H9 (cell line): ENCODE results near the gene B3GNT2. TPM values are rescaled to one million over a fixed set of nuclear protein-coding genes. Genes with fewer than 3 reads are reported as not detected.

Experiments used
- DNase-seq: peaks from one replicate; pipeline ENCODE4 v3.0.0-alpha.2; 2017
- H2AFZ ChIP-seq: one replicate; pipeline ENCODE4 v1.6.1; 2013; ENCODE audit warnings: mild to moderate bottlenecking, low read length, control low read depth, moderate library complexity
- H2AK5ac ChIP-seq: 2 replicates; pipeline ENCODE4 v1.6.1; 2013; ENCODE audit warnings: low read length, control low read depth, mixed read lengths; ENCODE audit not compliant: insufficient read length
- H2BK120ac ChIP-seq: one replicate; pipeline ENCODE4 v1.6.1; 2013; ENCODE audit warnings: low read depth, mild to moderate bottlenecking, low read length, control low read depth, inconsistent platforms; ENCODE audit not compliant: poor library complexity, severe bottlenecking
- H2BK12ac ChIP-seq: 2 replicates; pipeline ENCODE4 v1.6.1; 2013; ENCODE audit warnings: low read length, control low read depth, mixed read lengths, low read depth; ENCODE audit not compliant: insufficient read length
- H2BK15ac ChIP-seq: 2 replicates; pipeline ENCODE4 v1.6.1; 2013; ENCODE audit warnings: low read depth, low read length, control low read depth
- H2BK20ac ChIP-seq: one replicate; pipeline ENCODE4 v1.6.1; 2013; ENCODE audit warnings: low read depth, mild to moderate bottlenecking, low read length, control low read depth, inconsistent platforms; ENCODE audit not compliant: poor library complexity, severe bottlenecking
- H2BK5ac ChIP-seq: 2 replicates; pipeline ENCODE4 v1.6.1; 2013; ENCODE audit warnings: low read length, control low read depth, mixed read lengths; ENCODE audit not compliant: insufficient read length
- H3K14ac ChIP-seq: 2 replicates; pipeline ENCODE4 v1.6.1; 2013; ENCODE audit warnings: low read length, control low read depth; ENCODE audit not compliant: insufficient read depth
- H3K18ac ChIP-seq: 2 replicates; pipeline ENCODE4 v1.6.1; 2013; ENCODE audit warnings: low read depth, mild to moderate bottlenecking, mixed read lengths, low read length, control low read depth; ENCODE audit not compliant: insufficient read length
- H3K23ac ChIP-seq: 2 replicates; pipeline ENCODE4 v1.6.1; 2013; ENCODE audit warnings: low read length, control low read depth, mixed read lengths, low read depth; ENCODE audit not compliant: insufficient read length
- H3K23me2 ChIP-seq: 2 replicates; pipeline ENCODE4 v1.6.1; 2013; ENCODE audit warnings: low read depth, mild to moderate bottlenecking, mixed read lengths, low read length, control low read depth; ENCODE audit not compliant: insufficient read length, poor library complexity, severe bottlenecking
- H3K27ac ChIP-seq: 2 replicates; pipeline ENCODE4 v1.5.1; 2013; ENCODE audit warnings: low read length, control low read depth, mixed read lengths, low read depth; ENCODE audit not compliant: insufficient read length
- H3K27me3 ChIP-seq: 2 replicates; pipeline ENCODE4 v1.6.1; 2013; ENCODE audit warnings: low read length, control low read depth, inconsistent platforms; ENCODE audit not compliant: insufficient read depth
- H3K4ac ChIP-seq: 2 replicates; pipeline ENCODE4 v1.6.1; 2013; ENCODE audit warnings: low read depth, mild to moderate bottlenecking, control low read depth, inconsistent platforms, low read length, moderate library complexity
- H3K4me1 ChIP-seq: 2 replicates; pipeline ENCODE4 v1.6.1; 2013; ENCODE audit warnings: low read length, control low read depth, inconsistent platforms; ENCODE audit not compliant: insufficient read depth
- H3K4me2 ChIP-seq: 2 replicates; pipeline ENCODE4 v1.6.1; 2013; ENCODE audit warnings: low read length, control low read depth, mixed read lengths; ENCODE audit not compliant: insufficient read length, insufficient read depth
- H3K56ac ChIP-seq: 2 replicates; pipeline ENCODE4 v1.6.1; 2013; ENCODE audit warnings: low read depth, mild to moderate bottlenecking, mixed read lengths, low read length, control low read depth; ENCODE audit not compliant: insufficient read length
- H3K79me1 ChIP-seq: 2 replicates; pipeline ENCODE4 v1.6.1; 2013; ENCODE audit warnings: low read depth, mild to moderate bottlenecking, moderate library complexity, low read length, control low read depth, inconsistent platforms; ENCODE audit not compliant: insufficient read depth, poor library complexity, severe bottlenecking
- H3K79me2 ChIP-seq: 2 replicates; pipeline ENCODE4 v1.6.1; 2013; ENCODE audit warnings: low read length, control low read depth, inconsistent platforms; ENCODE audit not compliant: insufficient read depth
- H3K9ac ChIP-seq: 2 replicates; pipeline ENCODE4 v1.6.1; 2013; ENCODE audit warnings: low read length, control low read depth, mixed read lengths; ENCODE audit not compliant: insufficient read length; ENCODE audit errors: extremely low read depth
- H3K9me3 ChIP-seq: one replicate; pipeline ENCODE4 v1.6.1; 2013; ENCODE audit warnings: low read depth, low read length, inconsistent platforms; ENCODE audit not compliant: control insufficient read depth
- H3T11ph ChIP-seq: one replicate; pipeline ENCODE4 v1.6.1; 2013; ENCODE audit warnings: mild to moderate bottlenecking, low read length, control low read depth, inconsistent platforms
- H4K20me1 ChIP-seq: one replicate; pipeline ENCODE4 v1.6.1; 2013; ENCODE audit not compliant: control insufficient read depth, insufficient read length, insufficient read depth
- H4K5ac ChIP-seq: 2 replicates; pipeline ENCODE4 v1.6.1; 2013; ENCODE audit warnings: low read depth, mild to moderate bottlenecking, mixed read lengths, low read length, control low read depth; ENCODE audit not compliant: insufficient read length
- H4K8ac ChIP-seq: replicated peaks from 2 replicates; pipeline ENCODE4 v1.6.1; 2013; ENCODE audit warnings: low read length, control low read depth, mixed read lengths, low read depth; ENCODE audit not compliant: insufficient read length
- H4K91ac ChIP-seq: 2 replicates; pipeline ENCODE4 v1.6.1; 2013; ENCODE audit warnings: low read depth, mild to moderate bottlenecking, moderate library complexity, mixed read lengths, low read length, control low read depth; ENCODE audit not compliant: insufficient read length
- H3K27ac Mint-ChIP-seq, 3 experiments: 2 replicates in 2 of 3; 3 replicates in 1 of 3; pipeline ENCODE4 v1.8.0; 2020 to 2021; ENCODE audit warnings: mixed read lengths in 3 of 3, mild to moderate bottlenecking in 1 of 3, moderate library complexity in 1 of 3
- H3K27me3 Mint-ChIP-seq: 2 replicates; pipeline ENCODE4 v1.8.0; 2021; ENCODE audit warnings: low read depth, mild to moderate bottlenecking, moderate library complexity, mixed read lengths
- H3K36me3 Mint-ChIP-seq, 3 experiments: 2 replicates in 2 of 3; 3 replicates in 1 of 3; pipeline ENCODE4 v1.8.0; 2020 to 2021; ENCODE audit warnings: low read depth in 3 of 3, mixed read lengths in 3 of 3; ENCODE audit not compliant: insufficient read depth in 1 of 3
- H3K4me1 Mint-ChIP-seq, 2 experiments: 2 replicates each; pipeline ENCODE4 v1.8.0; 2020; ENCODE audit warnings: mixed read lengths in 2 of 2
- H3K4me3 Mint-ChIP-seq, 2 experiments: 2 replicates in 1 of 2; 3 replicates in 1 of 2; pipeline ENCODE4 v1.8.0; 2020 to 2021; ENCODE audit warnings: mild to moderate bottlenecking in 2 of 2, mixed read lengths in 2 of 2, moderate library complexity in 1 of 2
- H3K9me3 Mint-ChIP-seq, 2 experiments: 2 replicates in 1 of 2; 3 replicates in 1 of 2; pipeline ENCODE4 v1.8.0; 2020; ENCODE audit warnings: mild to moderate bottlenecking in 2 of 2, mixed read lengths in 2 of 2, moderate library complexity in 1 of 2
- CTCF ChIP-seq: fragments of 200-600 bp; sonication (generic); conservative IDR thresholded peaks from 3 replicates; pipeline ENCODE4 v1.8.0; 2021; ENCODE audit warnings: antibody characterized with exemption, mild to moderate bottlenecking
- WGBS: extraction: QIAGEN DNeasy Blood & Tissue Kit; methylation state at CpG from one replicate; pipeline ENCODE4 v1.1.7; 2013; ENCODE audit warnings: missing lambda C conversion rate, low lambda C conversion rate, mixed read lengths; ENCODE audit not compliant: insufficient read length; ENCODE audit errors: extremely low coverage; 5-methylcytosine and 5-hydroxymethylcytosine counted together
- total RNA-seq: library from RNA; stranded (reverse); gene quantifications from 2 replicates; pipeline ENCODE4 v1.2.1, GENCODE V29; 2021

B3GNT2 gene
- total RNA-seq, 1 experiment from 2014 or later: 55.3 TPM

DNA sequence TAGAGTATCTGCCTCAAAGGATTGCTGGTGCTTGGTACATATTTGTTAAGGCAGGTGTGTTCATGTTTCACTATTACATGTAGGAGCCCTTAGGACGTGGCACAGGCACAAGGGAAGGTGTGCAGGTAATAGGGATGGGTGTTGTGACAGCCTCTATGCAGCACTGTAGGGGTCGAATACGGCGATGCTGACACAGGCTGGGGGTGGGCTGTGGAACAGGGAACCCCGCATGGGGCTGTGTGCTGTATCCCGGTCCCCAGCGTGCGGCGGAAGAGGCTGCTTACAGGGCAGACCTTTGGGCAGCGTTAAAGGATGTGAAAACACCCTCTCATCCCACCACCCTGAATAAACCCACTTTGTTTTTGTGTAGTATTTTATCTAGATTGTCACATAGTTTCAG, 21.5 kb downstream of the B3GNT2 start:
- Histone ChIP-seq H2BK20ac (no peak overlapping the region), H2AK5ac (no peak overlapping the region), H3K4ac (no peak overlapping the region), H3K14ac (no peak overlapping the region; the same call in 1 of the 2 replicates), H3K9ac (no peak overlapping the region), H3K79me1 (peaks cover 14% of the 10 kb centered on the region), H4K8ac (no peak overlapping the region), H3T11ph (no peak overlapping the region), H3K4me2 (no peak overlapping the region), H4K20me1 (no peaks in the 10 kb centered on the region), H4K91ac (no peak overlapping the region), H3K4me1 (0 out of 2 replicates have a peak, but pooled peaks cover 3% of the 10 kb centered on the region), H3K23ac (no peak overlapping the region), H2BK15ac (no peak overlapping the region), H3K27ac (no peak overlapping the region), H3K18ac (no peak overlapping the region), H2AFZ (no peak overlapping the region), H2BK5ac (no peak overlapping the region), H3K79me2 (peaks cover 58% of the 10 kb centered on the region; the same call in 1 of the 2 replicates), H3K56ac (no peak overlapping the region), H3K23me2 (no peaks in the 10 kb centered on the region), H2BK120ac (no peak overlapping the region), H4K5ac (no peak overlapping the region), H3K9me3 (no peaks in the 10 kb centered on the region), H2BK12ac (no peak overlapping the region), H3K27me3 (no peaks in the 10 kb centered on the region)
- Mint-ChIP-seq H3K9me3 (peaks cover 0 to 10% of the 10 kb centered on the region in 2 experiments; a peak in 3 of 5 replicates), H3K27me3 (no peaks in the 10 kb centered on the region), H3K27ac (peak overlapping the region in 1 of 3 experiments; percentile 34; a peak in 1 of 7 replicates), H3K4me3 (no peak overlapping the region), H3K4me1 (peaks cover 42 to 71% of the 10 kb centered on the region in 2 experiments), H3K36me3 (peaks cover 25 to 34% (median 26%) of the 10 kb centered on the region in 3 experiments)
- no peak for TF ChIP-seq CTCF
- WGBS: no CpG with 5 or more reads among the region's 10 CpGs
- DNase-seq: no peak
